Fibroblast of lung (primary cell): ENCODE measurements around the gene ANKRD30A. TPM values are rescaled to one million over a fixed set of nuclear protein-coding genes. Genes with fewer than 3 reads are reported as not detected.
"Not testable (repeated sequence)": the region's sequence is repeated elsewhere in the genome, so short reads cannot be mapped to it uniquely, and the experiment has no call there.

Source experiments
- DNase-seq, 2 donors: peaks; one replicate each; pipeline versions ENCODE4 v3.0.0 to v3.0.0-alpha.2; 2010; ENCODE audit warnings: low read depth in 2 of 2
- H2AFZ ChIP-seq: 2 replicates; pipeline ENCODE4 v1.5.1; 2012; ENCODE audit warnings: low read length, control low read depth, inconsistent platforms
- H3K27ac ChIP-seq: 2 replicates; pipeline ENCODE4 v1.5.1; 2011; ENCODE audit warnings: low read length, control low read depth; ENCODE audit not compliant: insufficient read depth
- H3K27me3 ChIP-seq: 2 replicates; pipeline ENCODE4 v1.5.1; 2011; ENCODE audit warnings: mild to moderate bottlenecking, low read length; ENCODE audit not compliant: control insufficient read depth, insufficient read depth
- H3K36me3 ChIP-seq: 2 replicates; pipeline ENCODE4 v1.5.1; 2011; ENCODE audit warnings: low read length; ENCODE audit not compliant: control insufficient read depth, insufficient read depth
- H3K4me1 ChIP-seq: 2 replicates; pipeline ENCODE4 v1.5.1; 2011; ENCODE audit warnings: low read length; ENCODE audit not compliant: control insufficient read depth, insufficient read depth; ENCODE audit errors: extremely low read depth
- H3K4me2 ChIP-seq: 2 replicates; pipeline ENCODE4 v1.5.1; 2011; ENCODE audit warnings: low read length, control low read depth; ENCODE audit not compliant: insufficient read depth; ENCODE audit errors: extremely low read depth
- H3K4me3 ChIP-seq, 4 experiments: fragments of 200-600 bp in 1 of 4; sonication (generic) in 1 of 4; replicated peaks in 1 of 4; 2 replicates each; pipeline ENCODE4 v1.5.1; 2011 to 2016; ENCODE audit warnings: low read length in 4 of 4, low read depth in 3 of 4, mild to moderate bottlenecking in 3 of 4, control low read depth in 2 of 4, inconsistent platforms in 1 of 4, mixed read lengths in 1 of 4; ENCODE audit not compliant: insufficient read depth in 1 of 4; ENCODE audit errors: control extremely low read depth in 1 of 4
- H3K79me2 ChIP-seq: 2 replicates; pipeline ENCODE4 v1.5.1; 2012; ENCODE audit warnings: mild to moderate bottlenecking, low read length, inconsistent platforms; ENCODE audit not compliant: control insufficient read depth, insufficient read depth
- H3K9ac ChIP-seq: 2 replicates; pipeline ENCODE4 v1.5.1; 2011; ENCODE audit warnings: mild to moderate bottlenecking, low read length, control low read depth; ENCODE audit not compliant: insufficient read depth
- H3K9me3 ChIP-seq: 2 replicates; pipeline ENCODE4 v1.5.1; 2012; ENCODE audit warnings: low read depth, low read length; ENCODE audit not compliant: control insufficient read depth, insufficient read depth
- H4K20me1 ChIP-seq: 2 replicates; pipeline ENCODE4 v1.5.1; 2011; ENCODE audit warnings: low read length; ENCODE audit not compliant: control insufficient read depth, insufficient read depth; ENCODE audit errors: extremely low read depth
- EZH2 ChIP-seq: IDR thresholded peaks from 2 replicates; pipeline ENCODE4 v1.5.1; 2012; ENCODE audit warnings: low read length, control low read depth, mild to moderate bottlenecking; ENCODE audit errors: missing control alignments
- polyA plus RNA-seq, 2 donors: library from polyadenylated mRNA; depleted of rRNA in 1 of 2; stranded (reverse) in 1 of 2; unstranded in 1 of 2; fragments of >200 nt; gene quantifications; 2 replicates each; pipeline ENCODE4 v1.2.1, GENCODE V29; 2011 to 2012; ENCODE audit warnings: missing spikeins in 1 of 2
- total RNA-seq: library from RNA; depleted of rRNA; stranded (reverse); fragments of >200 nt; gene quantifications from 2 replicates; pipeline ENCODE4 v1.2.1, GENCODE V29; 2014
- TF ChIP-seq, protein P1 (sequence below), 2 donors: IDR thresholded peaks in 1 of 2; conservative IDR thresholded peaks in 1 of 2; 1 replicate in 1 of 2; 2 replicates in 1 of 2; pipeline ENCODE4 v1.5.1; 2011 to 2012; ENCODE audit warnings: low read length in 2 of 2, control low read depth in 1 of 2, inconsistent platforms in 1 of 2, low read depth in 1 of 2, mild to moderate bottlenecking in 1 of 2

The ANKRD30A gene
- total and polyA plus RNA-seq, 2 donors (not counting 1 experiment from before 2014, with no cell fraction given) = not detected

DNA sequence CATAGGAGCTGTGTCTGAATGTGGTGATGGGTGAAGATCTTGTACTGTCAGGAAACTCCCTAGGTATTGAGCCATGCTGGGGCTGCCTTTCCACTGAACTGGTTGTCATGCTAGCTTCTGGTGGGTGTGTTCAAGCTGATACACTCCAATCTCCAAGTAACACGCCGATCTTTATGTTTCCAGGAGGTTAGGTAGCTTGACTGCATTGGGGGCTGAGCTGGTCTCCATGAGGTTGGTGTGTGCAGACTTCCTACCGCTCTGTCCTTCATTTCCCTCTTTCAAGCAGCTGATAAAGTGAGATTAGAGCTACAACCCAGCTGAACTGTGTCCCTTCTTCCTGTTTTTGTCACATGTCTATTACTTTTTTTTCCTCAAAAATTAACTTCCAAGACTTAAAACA, 265.5 kb downstream of the ANKRD30A start:
- Histone ChIP-seq H3K4me3 (no peak overlapping the region), H4K20me1 (no peaks in the 10 kb centered on the region), H2AFZ (no peak overlapping the region), H3K36me3 (no peaks in the 10 kb centered on the region), H3K4me2 (no peak overlapping the region), H3K27me3 (no peaks in the 10 kb centered on the region), H3K9ac (no peak overlapping the region), H3K4me1 (no peaks in the 10 kb centered on the region), H3K9me3 (no peaks in the 10 kb centered on the region), H3K79me2 (no peaks in the 10 kb centered on the region), H3K27ac (no peak overlapping the region)
- TF ChIP-seq, protein P1, sequence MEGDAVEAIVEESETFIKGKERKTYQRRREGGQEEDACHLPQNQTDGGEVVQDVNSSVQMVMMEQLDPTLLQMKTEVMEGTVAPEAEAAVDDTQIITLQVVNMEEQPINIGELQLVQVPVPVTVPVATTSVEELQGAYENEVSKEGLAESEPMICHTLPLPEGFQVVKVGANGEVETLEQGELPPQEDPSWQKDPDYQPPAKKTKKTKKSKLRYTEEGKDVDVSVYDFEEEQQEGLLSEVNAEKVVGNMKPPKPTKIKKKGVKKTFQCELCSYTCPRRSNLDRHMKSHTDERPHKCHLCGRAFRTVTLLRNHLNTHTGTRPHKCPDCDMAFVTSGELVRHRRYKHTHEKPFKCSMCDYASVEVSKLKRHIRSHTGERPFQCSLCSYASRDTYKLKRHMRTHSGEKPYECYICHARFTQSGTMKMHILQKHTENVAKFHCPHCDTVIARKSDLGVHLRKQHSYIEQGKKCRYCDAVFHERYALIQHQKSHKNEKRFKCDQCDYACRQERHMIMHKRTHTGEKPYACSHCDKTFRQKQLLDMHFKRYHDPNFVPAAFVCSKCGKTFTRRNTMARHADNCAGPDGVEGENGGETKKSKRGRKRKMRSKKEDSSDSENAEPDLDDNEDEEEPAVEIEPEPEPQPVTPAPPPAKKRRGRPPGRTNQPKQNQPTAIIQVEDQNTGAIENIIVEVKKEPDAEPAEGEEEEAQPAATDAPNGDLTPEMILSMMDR (conservative IDR thresholded peaks at IDR 0.05 in 1 of 2, IDR thresholded peaks at IDR 0.05 in 1 of 2; ENCODE audit: low read depth in 1 of 2, low read length in 2 of 2) = no peak
- TF ChIP-seq EZH2 = no peak
- DNase-seq = no peak

DNA sequence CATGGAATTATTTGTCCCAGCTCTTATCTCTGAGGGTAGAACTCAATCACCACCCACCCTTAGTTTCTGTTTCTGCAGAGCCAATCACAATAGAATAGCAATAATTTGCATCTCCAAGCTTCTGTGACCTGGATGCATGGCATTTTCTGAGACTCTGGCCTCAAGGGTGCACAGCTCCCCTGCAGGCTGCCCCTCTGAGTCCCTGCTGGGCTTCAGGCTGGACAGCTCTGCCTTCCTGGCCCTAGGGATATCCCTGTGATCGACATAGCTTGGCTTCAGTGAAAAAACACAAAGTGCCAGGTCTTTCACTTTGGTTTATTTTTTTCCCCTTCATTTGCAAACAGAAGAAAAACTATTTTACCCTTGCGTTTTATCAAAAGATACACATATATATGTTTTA, 275.4 kb downstream of the ANKRD30A start:
- H2AFZ ChIP-seq, DNase-seq: not testable (repeated sequence)

DNA sequence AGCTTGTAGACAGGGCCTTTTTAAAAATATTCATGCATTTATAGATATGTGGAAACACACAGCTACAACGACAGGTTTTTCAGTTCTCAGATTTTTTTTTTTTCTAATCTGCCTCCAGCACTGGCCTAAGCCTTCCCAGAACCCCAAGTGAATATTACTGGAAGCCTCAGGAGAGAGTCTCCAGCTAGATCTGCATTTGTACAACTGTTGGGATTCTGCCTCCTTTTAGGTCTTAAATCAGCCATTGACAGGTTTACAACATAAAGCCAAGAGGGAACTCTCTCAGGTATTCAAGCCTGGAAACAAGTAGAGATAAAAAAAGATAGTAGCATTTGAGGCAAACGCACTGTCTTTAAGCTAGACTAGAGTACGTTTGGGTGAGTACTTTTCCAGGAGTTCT, 275.8 kb downstream of the ANKRD30A start:
- no peaks in the 10 kb centered on the region for H3K79me2 ChIP-seq
- no peaks in the 10 kb centered on the region for H3K4me1 ChIP-seq

More for the DNA sequence above, 275.4 kb downstream of the ANKRD30A start:
- not testable (repeated sequence) for H3K27ac ChIP-seq, H3K4me1 ChIP-seq, H3K9ac ChIP-seq, H3K4me2 ChIP-seq, H3K27me3 ChIP-seq, H3K36me3 ChIP-seq, H3K9me3 ChIP-seq, H3K79me2 ChIP-seq, H4K20me1 ChIP-seq, H3K4me3 ChIP-seq

More for the DNA sequence above, 275.8 kb downstream of the ANKRD30A start:
- H3K27ac ChIP-seq = no peak overlapping the region
- TF ChIP-seq EZH2 = no peak
- TF ChIP-seq, protein P1 (conservative IDR thresholded peaks at IDR 0.05 in 1 of 2, IDR thresholded peaks at IDR 0.05 in 1 of 2; ENCODE audit: low read depth in 1 of 2, low read length in 2 of 2) = no peak
- no peaks in the 10 kb centered on the region for H4K20me1 ChIP-seq
- H3K36me3 ChIP-seq = no peaks in the 10 kb centered on the region
- no peak overlapping the region for H3K4me3 ChIP-seq
- no peaks in the 10 kb centered on the region for H3K27me3 ChIP-seq
- H3K9me3 ChIP-seq = no peaks in the 10 kb centered on the region
- H3K9ac ChIP-seq = no peak overlapping the region
- no peak overlapping the region for H3K4me2 ChIP-seq
- no peak for DNase-seq
- H2AFZ ChIP-seq = no peak overlapping the region
